Umbilical cord (tissue), 2 donors: ENCODE measurements around the gene SLC9A9. TPM values are rescaled to one million over a fixed set of nuclear protein-coding genes. Genes with fewer than 3 reads are reported as not detected.

Experiments used
- DNase-seq: peaks from one replicate; pipeline ENCODE4 v3.0.0-alpha.2; 2015; ENCODE audit warnings: low spot score
- total RNA-seq: library from RNA; depleted of rRNA; stranded (reverse); fragments of >200 nt; gene quantifications from one replicate; pipeline ENCODE4 v1.2.3, GENCODE V29; 2014; ENCODE audit warnings: low replicate concordance; ENCODE audit not compliant: insufficient read depth

The SLC9A9 gene
- total RNA-seq, 1 donor from 2014 or later = 43.6 TPM

GRCh38 chr3:143648708-143649107 lies 199.6 kb downstream of the SLC9A9 start:
- no peak for DNase-seq

DNA sequence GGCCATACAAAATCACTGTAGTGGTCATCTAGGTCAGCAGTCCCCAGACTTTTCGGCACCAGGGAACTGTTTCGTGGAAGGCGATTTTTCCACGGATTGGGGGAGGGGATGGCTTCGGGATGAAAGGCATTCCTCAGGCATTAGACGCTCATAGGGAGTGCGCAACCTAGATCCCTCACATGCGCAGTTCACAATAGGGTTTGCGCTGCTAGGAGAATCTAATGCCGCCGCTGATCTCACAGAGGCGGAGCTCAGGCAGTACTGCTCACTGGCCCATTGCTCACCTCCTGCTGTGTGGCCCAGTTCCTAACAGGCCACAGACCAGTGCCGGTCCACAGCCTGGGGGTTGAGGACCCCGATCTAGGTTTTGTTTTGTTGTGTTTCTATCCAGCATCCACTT lies 200.1 kb downstream of the SLC9A9 start:
- DNase-seq = no peak

GRCh38 chr3:143644370-143645089 lies 203.7 kb downstream of the SLC9A9 start:
- peak; percentile 80 for DNase-seq

DNA sequence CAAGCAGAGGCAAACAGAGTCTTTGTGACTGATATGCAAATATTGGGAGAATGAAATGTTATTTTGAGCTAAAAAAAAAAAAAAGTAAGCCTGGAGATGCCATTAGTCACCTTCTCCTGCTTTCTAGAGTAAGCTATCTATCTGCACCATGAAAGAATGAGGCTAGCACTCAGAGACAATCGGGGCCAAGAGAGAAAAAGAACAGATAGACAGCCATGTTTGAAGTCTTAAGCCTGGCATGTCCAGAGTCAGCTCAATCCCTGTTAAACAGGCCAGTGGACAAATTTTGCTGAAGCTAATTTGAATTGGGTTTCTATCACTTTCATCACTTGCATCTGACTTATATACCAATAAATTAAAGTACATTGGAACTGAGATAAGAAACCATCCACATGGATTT lies 204.4 kb downstream of the SLC9A9 start:
- no peak for DNase-seq

DNA sequence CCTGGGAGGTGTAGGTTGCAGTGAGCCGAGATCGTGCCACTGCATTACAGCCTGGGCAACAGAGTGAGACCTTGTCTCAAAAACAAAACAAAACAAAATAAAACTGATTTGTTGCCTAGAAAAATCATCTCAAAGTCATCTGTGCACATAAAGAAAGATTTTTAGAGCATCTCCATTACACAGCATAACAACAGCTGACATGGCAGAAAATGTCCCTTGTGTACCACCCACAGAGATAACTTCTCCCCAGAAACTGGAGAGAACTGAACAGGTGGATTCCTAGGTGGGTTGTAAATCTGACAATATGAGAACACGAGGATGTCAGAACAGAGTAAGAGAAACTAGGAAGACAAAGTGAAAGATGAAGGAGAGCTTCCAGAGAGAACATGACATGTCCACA lies 207.5 kb downstream of the SLC9A9 start:
- DNase-seq = no peak

DNA sequence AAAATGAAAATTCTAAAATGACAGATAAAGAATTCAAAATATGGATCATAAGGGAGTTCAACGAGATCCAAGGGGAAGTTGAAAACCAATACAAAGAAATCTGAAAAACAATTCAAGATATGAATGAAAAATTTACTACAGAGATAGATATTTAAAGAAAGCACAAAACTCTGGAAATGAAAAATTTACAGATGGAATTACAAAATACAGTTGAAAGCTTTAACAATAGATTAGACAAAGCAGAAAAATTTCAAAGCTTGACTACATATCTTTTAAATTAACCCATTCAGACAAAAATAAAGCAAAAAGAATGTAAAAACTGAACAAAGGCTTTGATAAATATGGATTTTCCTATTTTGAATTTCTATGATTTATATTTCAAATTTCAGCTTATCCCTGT lies 211.1 kb downstream of the SLC9A9 start:
- DNase-seq = no peak

DNA sequence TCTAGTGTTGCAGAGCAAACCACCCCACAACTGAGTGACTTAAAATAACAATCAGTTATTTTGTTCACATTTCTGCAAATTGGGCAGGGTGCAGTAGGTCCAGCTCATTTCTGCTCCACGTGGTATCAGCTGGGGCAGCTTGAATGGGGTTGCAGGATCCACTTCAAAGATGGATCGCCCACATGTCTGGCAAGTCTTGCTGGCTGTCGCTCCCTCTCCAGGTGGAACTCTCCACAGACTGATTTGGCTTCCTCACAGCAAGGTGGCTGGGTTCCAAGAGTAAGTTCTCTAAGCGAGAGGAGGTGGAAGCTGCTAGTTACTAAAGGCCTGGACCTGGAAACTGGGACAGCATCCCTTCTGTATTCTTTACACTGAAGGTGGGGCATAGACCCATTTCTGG lies 213.3 kb downstream of the SLC9A9 start:
- DNase-seq = no peak

GRCh38 chr3:143634427-143634826 lies 213.8 kb downstream of the SLC9A9 start:
- DNase-seq = no peak

- DNase-seq = no peak
These were observed 214.5 kb downstream of the SLC9A9 start for GRCh38 chr3:143633816-143634215.

DNA sequence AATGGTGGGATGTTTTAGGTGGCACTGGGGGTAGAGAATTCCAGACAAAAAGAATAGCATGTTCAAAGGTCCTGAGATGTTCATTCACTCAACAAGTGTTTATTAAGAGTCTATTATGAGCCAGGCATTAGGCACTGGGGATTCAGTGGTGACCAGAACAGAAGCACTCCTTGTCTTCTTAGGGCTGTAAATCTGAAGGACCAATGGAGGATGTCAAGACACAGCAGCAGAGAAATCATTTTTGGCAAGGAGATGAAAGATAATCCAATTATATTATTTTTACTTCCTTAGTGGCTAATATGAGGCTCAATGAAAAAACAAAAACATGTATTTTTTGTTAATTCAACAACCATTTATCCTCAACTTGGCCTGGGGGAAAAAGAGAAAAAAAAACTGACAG lies 218.5 kb downstream of the SLC9A9 start:
- no peak for DNase-seq

DNA sequence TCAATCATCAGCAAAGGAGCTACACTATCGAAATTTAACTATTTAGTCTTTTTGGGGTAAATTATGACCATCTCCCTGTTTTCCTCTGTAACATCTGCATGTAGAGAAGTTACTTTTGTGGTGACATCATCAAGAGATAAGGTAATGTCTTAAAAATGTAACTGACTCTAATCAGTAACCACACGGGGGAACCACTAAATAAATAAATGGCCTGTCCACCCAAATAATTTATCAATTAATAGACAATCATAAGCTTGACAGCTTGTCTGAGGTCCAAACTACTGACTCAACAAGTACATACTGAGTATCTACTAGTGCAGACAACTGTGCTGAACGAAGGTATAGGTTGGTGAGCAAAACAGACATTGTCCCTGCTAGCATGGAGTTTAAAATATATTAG lies 219.3 kb downstream of the SLC9A9 start:
- DNase-seq = no peak

DNA sequence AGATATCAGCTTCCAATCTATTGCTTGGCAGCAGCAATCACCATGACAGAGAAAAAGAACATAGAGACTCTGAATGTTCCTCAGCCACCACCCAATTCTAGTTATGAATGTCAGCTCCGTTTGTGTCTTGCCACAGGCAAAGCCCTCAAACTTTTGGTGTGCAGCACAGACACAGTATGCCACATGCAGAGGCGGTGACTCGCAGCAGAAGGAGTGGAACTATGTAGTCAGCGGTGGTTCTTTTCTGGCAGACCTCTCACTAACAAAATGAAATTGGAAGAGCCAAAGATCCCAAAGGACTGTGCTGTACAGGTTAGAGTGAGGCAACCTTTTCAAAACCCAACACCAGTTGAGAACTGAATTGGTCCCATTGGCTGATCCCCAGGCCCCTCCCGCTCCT lies 220.9 kb downstream of the SLC9A9 start:
- DNase-seq = no peak

DNA sequence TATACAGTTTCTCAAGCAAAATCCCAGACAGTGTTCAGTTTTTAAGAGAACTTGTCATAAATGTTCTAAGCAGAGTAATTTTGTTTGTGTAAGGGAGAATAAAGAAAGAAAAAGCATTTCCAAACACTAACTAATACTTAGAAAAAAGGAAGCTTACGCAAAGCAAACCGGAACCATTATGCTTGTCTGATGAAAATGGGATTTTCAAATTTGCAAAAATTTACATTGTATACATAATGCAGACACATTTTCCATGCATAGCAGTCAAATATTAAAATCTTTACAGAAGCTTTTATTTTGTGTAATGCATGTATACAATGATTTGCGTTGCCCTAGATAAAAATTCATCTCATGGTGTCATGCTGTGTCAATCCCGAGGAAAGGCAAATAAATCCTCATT lies 229.0 kb downstream of the SLC9A9 start:
- DNase-seq = no peak

GRCh38 chr3:143617050-143617449 lies 231.2 kb downstream of the SLC9A9 start:
- DNase-seq = no peak

DNA sequence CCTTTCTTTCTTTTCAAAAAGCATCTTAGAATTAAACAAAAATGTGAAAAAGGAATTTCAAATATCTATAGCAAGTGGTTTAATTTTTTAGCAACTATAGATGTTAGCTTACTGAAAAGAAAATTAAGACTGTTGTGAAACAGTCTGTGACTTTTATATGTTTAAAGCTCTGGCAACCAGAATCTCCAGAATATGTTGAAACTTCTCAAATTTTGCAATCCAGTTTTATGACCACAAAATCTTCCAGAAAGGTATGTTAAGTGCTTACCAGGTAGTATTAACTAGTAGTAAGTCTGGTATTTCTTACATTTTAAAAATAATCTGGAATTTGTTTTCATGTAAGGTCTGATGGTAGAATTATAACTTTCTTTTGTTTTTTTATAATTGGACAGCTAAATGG lies 235.0 kb downstream of the SLC9A9 start:
- DNase-seq = no peak

DNA sequence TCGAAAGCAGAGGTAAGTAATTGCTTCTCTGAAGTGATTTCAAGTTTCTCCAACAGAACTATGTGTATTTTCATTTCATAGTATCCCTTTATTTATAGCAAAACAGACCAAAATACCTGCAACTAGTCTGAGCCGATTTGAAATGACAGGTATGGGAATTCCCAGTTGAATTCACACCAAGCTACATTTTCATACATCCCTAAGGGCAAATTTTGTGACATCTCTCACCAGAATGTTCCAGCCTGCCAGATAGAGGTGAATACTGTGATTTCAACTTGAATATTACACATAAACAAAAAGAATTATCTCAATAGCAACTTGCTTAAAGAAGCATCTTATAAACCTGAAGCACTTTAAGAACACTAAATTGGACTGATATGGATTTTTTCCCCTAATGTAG lies 235.7 kb downstream of the SLC9A9 start:
- no peak for DNase-seq

DNA sequence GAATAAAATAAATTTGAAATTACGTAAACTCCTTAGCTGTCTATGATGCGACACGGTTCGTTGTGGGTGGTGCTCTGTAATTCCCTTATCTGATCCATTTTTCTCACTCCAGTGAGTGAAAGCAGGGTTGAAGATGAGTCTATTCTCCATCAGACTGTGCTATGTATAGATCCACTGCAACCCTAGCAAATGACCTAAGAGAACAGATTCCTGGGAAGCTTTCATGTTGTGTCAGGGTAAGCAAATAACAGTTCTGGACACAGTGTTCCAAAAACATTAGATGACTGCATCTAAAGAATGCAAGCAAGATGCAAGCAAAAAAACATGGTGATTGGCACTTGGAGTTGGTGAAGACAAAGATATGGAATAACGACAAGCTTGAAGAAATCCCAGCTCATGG lies 239.3 kb downstream of the SLC9A9 start:
- no peak for DNase-seq

GRCh38 chr3:143605233-143605950 lies 242.9 kb downstream of the SLC9A9 start:
- DNase-seq = no peak

DNA sequence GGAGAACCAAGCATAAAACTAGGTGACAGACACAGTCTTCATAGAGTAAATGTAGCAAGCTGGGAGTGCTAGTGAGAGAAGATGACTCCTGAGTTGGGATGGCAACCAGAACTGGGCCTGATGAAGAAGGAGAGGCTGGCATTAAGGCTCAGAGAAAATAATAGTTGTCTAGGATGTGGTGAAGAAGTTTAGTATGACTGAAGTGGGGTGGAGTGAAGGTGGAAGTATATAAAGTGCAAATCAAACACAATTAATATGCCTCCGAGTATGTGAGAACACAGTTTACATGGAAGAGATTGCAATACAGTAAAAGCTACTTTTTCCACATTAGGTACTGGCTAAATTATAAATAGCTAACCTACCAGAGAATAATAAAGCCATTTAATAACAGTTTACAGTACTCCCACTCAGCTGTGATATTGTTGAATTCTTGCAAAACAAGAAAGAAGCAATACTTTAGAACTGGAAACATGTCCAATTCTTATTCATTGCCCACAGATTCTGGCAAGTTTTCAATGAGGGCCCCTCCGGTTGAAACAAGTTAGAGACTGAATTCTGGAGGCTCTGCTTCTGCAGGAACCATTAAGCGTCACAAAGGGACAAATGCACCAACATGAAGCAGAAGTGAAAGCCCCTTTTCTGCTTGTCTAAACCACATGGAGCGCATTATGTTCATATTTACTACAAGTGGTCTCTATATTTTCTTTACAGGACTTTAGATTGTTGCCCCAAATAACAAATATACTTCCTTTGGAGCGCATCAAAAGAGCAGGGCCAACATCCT lies 243.7 kb downstream of the SLC9A9 start:
- no peak for DNase-seq

DNA sequence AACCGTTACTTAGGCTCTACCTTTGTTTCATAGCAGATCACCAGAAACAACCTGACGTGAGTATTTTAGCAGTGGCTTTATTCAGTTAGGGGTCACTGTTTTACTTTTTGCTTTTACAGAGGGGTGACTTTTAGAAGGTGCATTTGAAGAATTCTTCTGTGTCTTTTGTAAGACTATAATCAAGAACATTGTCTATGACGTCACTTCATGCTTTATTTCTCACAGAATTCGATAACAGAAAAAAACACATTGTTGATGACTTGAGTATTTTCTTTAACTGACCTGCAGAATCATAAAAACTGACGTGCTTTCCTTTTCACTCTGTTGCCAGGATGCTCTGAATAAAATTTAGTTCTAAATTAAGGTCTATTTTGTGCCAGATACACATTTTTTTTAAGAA lies 244.5 kb downstream of the SLC9A9 start:
- no peak for DNase-seq

DNA sequence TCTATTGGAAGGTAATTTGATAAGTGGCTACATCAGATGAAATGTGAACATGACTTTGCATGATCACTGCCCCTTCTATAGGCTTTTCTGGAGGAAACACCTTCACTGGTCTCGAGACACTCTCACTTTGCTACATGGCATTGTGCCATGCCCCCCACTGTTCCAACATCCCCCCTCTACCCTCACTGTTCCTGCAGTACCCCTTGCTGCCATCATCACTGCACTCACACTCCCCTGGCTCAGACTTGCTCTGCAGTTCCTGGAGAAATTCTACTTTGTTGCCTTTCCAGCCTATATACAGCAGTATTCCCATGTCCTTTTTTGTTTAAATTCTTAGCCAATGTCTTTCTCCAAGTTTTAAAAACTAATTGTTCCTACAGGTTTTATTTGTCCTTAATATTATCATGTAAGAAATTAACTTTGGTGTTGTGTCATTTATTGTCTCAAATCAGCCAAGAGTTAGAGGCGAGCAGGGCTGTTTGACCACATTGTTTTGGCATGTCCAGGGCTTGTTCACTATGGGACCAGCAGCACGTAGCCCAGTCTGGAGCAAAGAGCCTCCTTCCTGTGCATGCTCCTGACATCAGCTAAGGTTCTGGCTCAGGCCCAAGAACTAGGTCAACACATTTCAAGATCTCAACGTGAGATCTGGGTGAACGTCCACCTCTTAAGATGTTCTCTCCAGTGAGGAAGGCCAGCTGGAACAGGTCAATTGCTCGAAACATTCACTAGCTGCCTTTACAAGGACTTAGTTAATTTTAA lies 246.4 kb downstream of the SLC9A9 start:
- DNase-seq = peak; percentile 14
